ENCODE measurements around the gene LRRC23.

Gene LRRC23

DNA sequence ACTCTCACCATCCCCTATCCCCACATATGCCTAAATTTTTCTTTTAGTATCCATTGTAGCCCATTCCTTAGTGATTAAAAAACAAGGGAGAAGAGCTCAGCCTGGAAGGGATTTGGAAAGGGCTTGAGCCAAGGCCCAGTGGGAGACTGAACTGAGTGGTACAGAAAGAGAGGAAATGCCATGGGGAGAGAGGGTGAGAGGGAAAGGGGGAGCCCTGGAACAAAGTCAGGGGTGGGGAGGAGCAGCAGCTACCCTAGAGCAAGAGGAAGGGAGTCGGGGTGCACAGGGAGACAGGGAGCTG, 20.6 kb downstream of the LRRC23 start:
- DNase-seq (ENCODE audit: low read depth in 1 of 2, low spot score in 1 of 2): no peak

DNA sequence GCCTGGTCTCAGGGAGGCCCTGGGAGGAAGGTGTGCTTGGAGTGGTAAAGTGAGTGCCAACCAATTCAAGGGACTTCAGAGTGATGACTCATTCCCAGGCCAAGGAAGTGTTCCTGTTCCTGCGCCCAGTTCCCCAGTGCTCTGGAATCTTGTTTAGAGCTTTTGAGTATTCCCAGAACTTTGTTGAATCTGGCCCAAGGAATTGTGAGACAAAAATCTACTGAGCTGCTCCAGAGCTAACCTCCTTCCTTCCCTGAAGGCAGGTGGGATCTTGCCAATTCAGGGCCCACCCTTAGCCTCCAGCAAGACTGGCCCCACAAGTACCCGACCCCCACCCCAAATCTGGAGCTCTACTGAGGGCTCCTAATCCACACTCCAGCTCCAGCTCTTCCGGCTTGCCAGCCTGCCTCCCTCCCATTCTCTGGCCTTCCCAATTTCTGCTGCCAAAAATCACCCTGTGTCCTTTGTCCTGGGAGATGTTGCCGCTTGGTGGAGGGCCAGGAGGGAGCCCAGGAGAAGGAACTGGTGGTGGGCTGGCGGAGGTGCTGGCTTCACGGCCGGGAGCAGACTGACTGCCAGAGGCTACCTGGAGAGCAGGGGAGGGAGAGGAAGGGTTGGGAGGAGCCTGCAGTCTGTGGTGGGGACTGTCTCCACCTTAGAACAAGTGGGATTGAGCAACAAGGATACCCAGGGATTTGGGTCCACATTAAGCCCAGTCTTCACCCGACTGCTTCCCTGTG, 21.1 kb downstream of the LRRC23 start:
- DNase-seq (ENCODE audit: low read depth in 1 of 2, low spot score in 1 of 2): no peak

DNA sequence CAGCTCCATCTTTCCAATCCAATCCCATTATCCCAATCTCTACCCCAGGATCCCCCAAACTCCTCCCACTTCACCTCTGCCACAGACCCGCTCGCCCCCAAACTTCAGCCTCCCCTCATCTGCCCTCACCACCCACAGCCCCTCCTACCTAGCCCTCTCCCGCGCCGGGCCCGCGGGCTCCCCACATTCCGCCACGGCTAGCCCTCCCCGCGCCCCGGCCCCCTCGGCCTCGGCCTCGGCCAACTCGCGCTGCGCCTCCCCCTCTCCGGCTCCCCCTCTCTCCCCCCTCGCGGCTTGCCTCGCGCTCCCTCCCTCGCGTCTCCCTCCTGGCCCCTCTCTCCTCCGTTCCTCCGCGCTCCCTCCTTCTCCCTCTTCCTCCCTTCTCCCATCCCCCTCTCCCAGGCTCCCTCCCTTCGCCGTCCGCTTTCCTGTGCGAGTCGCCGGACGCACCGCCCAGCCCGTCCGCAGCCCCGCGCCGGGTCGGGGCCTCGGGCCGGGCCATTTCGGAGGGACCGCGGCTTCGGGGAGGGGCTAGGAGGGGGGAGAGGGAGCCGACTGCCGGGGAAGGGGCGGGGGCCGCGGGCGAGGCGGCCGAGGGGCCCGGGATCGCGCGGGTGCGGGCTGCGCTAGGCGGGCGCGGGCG, 22.9 kb downstream of the LRRC23 start, which contains the start of gene ATN1:
Gene ATN1, plus strand, starts transcription at position 581 of the 643 bp plus-strand sequence. CDS start 6,043 bp downstream, outside the sequence.
- no peak for DNase-seq (ENCODE audit: low read depth in 1 of 2, low spot score in 1 of 2)

DNA sequence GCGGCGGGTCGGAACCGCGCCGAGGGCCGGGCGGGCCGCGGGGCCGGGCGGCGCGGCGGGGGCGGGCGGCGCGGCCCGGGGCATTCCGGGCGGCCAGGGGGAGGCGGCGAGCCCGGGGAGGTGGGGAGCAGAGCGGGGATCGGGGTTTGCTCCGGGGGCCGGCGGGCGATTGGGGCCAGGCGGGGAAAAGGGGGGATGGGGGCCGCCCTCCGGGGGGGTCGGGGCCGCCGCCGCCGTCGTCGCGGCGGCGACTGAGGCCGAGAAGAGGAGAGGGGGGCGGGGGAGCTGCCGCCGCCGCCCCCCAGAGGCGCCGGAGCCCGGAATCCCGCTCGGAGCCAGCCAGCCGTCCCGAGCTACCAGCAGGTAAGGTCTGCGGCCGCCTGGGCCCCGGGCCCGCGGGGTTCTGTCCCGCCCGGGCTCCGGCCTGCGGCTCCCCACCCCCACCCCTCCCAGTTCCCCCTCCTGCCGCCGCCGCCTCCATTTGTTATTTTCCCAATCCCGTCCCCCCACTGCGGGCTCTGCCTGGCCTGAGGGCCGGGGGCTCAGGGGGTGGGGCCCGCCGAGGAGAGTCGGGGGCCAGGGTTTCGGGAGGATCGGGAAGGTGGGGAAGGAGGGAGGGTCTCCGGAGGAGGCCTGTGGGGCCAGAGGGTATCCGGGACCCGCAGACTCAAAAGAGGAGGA, 23.5 kb downstream of the LRRC23 start:
- DNase-seq (ENCODE audit: low read depth in 1 of 2, low spot score in 1 of 2): no peak

DNA sequence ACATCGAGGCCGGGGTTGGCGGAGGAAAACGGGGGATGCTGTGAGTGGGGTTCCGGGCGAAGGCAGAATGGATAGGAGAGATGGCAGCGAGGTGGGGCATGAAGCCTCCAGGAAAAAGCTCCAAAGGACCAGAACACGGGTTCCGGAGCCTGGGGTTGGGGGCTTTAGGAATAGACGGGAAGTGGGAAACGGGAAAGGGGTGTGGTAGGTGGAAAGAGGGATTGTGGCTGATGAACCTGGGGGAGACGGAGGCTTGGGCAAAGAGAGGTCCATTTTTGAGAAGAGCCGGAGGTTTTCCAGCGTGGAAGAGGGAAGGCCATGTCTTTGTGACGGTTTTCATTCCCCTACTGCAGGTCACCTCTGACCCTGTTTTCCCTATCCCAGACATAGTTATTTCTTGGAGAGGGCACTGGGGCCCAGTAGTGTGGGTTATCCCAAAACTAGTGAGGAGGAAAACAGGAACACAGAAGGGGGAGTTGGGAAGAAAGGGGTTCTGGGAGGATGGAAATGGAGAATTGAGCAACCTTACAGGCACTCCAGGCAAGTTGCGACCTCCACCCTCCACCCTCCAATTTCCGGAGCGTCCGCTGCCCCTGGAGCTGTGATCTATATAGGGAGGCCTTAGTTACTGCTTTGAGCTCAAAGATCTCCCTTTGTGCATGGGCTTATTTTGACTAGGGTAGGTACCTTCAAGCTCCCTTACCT, 24.2 kb downstream of the LRRC23 start:
- DNase-seq (ENCODE audit: low read depth in 1 of 2, low spot score in 1 of 2): no peak

DNA sequence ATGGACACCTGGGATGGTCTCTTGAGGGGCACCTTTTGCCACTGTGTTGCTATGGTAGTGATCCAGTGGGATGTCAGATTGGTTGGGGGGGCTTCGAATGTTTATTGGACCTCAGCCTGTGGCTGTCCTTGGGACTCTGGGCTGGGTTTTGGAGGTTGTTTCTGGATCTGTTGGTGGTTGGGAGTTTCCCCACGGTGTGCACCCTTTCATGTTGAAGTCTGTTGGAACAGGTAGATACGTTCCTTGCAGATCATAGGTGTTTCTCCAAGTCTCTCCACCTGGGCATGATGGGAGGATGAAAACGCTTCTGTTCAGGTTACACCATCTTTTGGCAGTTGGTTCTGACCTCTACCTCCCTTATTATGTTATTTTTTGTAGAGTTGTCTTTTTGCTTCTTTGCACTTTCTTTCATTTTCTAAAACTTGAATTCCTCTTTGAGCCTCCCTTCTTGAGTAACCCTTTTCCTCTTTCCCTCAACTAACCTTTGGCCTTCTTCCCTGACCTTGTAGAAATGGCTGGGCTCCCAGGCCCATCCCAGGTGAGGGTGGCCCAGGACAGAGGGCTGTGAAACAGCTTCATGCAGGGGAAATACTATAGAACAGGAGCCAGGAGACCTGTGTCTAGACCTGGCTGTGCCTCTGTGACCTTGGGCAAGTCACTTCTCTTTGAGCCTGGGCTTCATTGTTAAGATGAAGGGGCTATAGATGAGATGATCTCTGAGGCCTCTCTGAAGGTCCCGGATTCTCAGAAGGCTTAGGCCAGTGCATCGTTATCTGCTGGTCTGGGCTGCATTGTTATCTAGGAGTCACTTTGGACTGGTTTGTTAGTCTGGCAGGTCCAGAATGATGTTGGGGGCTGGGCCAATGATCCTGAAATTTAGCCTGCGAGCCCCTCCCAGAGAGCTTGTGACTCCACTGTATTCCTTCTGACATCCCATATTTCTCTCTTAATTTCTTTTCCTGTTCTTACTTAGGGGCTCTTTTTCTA, 25.1 kb downstream of the LRRC23 start:
- no peak for DNase-seq (ENCODE audit: low read depth in 1 of 2, low spot score in 1 of 2)

DNA sequence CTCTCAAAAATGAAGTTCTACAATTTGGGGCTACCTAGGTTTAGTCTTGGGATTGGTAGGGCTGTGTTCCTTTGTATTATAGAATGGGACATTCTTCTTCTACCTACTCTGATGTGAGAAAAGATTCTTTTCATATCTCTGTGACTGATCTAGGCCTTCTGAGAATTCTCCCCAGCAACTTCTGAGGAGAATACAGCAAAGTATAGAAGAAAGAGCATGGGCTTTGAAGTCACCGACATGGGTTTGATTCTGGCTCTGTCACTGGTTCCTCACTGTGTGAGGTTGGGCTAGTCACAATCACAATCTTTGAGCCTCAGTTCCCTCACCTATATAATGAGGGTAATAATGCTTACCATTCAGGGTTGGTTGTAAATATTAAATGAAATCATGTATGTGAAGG, 28.1 kb downstream of the LRRC23 start:
- DNase-seq (ENCODE audit: low read depth in 1 of 2, low spot score in 1 of 2): no peak

DNA sequence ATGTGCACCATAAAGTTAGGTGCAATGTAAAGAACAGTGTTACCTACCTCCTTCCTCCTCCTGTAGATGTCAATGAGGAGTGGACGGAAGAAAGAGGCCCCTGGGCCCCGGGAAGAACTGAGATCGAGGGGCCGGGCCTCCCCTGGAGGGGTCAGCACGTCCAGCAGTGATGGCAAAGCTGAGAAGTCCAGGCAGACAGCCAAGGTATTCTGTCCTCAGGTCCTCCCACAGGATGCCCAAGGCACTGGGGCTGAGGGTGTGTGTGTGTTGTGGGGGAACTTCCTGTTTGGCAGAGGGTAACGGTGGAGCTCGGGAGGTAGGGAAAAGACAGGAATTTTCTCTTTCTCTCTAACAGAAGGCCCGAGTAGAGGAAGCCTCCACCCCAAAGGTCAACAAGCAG, 29.5 kb downstream of the LRRC23 start:
- no peak for DNase-seq (ENCODE audit: low read depth in 1 of 2, low spot score in 1 of 2)

DNA sequence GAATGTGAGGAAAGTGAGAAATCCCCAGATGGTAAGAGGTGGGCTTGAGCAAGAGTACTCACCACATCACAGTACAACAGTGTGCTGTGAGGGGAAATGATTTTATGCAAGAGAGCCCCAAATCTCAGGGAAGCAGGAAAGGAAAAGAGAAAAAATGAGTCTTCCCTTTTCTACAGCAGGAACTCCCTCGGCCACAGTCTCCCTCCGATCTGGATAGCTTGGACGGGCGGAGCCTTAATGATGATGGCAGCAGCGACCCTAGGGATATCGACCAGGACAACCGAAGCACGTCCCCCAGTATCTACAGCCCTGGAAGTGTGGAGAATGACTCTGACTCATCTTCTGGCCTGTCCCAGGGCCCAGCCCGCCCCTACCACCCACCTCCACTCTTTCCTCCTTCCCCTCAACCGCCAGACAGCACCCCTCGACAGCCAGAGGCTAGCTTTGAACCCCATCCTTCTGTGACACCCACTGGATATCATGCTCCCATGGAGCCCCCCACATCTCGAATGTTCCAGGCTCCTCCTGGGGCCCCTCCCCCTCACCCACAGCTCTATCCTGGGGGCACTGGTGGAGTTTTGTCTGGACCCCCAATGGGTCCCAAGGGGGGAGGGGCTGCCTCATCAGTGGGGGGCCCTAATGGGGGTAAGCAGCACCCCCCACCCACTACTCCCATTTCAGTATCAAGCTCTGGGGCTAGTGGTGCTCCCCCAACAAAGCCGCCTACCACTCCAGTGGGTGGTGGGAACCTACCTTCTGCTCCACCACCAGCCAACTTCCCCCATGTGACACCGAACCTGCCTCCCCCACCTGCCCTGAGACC, 31.0 kb downstream of the LRRC23 start:
- DNase-seq (ENCODE audit: low read depth in 1 of 2, low spot score in 1 of 2): no peak

DNA sequence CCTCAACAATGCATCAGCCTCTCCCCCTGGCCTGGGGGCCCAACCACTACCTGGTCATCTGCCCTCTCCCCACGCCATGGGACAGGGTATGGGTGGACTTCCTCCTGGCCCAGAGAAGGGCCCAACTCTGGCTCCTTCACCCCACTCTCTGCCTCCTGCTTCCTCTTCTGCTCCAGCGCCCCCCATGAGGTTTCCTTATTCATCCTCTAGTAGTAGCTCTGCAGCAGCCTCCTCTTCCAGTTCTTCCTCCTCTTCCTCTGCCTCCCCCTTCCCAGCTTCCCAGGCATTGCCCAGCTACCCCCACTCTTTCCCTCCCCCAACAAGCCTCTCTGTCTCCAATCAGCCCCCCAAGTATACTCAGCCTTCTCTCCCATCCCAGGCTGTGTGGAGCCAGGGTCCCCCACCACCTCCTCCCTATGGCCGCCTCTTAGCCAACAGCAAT, 31.6 kb downstream of the LRRC23 start:
- DNase-seq (ENCODE audit: low read depth in 1 of 2, low spot score in 1 of 2): no peak

DNA sequence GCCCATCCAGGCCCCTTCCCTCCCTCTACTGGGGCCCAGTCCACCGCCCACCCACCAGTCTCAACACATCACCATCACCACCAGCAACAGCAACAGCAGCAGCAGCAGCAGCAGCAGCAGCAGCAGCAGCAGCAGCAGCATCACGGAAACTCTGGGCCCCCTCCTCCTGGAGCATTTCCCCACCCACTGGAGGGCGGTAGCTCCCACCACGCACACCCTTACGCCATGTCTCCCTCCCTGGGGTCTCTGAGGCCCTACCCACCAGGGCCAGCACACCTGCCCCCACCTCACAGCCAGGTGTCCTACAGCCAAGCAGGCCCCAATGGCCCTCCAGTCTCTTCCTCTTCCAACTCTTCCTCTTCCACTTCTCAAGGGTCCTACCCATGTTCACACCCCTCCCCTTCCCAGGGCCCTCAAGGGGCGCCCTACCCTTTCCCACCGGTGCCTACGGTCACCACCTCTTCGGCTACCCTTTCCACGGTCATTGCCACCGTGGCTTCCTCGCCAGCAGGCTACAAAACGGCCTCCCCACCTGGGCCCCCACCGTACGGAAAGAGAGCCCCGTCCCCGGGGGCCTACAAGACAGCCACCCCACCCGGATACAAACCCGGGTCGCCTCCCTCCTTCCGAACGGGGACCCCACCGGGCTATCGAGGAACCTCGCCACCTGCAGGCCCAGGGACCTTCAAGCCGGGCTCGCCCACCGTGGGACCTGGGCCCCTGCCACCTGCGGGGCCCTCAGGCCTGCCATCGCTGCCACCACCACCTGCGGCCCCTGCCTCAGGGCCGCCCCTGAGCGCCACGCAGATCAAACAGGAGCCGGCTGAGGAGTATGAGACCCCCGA, 32.2 kb downstream of the LRRC23 start:
- DNase-seq (ENCODE audit: low read depth in 1 of 2, low spot score in 1 of 2): peak in 1 of 2 donors; percentile 51

DNA sequence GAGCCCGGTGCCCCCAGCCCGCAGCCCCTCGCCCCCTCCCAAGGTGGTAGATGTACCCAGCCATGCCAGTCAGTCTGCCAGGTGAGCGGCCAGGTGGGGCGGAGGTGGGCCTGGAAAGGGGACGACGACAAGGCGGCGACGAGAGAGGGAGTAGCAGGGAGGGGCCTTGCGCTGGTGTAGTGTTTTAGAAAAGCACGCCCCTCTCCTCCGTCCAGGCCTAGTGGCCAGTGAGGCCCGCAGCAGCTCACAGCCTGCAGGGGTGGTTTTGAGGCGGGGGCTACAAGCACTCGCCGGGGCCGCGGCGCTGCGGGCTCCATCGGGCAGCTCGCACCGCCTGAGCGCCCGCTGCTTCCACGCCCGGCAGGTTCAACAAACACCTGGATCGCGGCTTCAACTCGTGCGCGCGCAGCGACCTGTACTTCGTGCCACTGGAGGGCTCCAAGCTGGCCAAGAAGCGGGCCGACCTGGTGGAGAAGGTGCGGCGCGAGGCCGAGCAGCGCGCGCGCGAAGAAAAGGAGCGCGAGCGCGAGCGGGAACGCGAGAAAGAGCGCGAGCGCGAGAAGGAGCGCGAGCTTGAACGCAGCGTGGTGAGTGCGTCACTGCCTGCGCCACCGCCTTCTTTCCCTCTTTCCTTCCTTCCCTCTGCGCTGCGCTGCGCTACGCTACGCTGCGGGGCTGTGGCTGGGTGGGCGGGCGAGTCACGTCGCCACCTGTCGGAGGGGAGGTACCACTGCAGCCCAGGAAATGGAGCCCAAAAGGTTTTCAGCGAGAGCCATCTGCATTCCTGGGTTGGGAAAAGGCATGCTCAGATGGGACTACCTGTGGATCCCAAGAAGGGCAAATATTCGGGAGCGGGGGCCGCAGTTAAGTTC, 33.1 kb downstream of the LRRC23 start:
- peak; percentile 86 to 91 for DNase-seq (ENCODE audit: low read depth in 1 of 2, low spot score in 1 of 2)

DNA sequence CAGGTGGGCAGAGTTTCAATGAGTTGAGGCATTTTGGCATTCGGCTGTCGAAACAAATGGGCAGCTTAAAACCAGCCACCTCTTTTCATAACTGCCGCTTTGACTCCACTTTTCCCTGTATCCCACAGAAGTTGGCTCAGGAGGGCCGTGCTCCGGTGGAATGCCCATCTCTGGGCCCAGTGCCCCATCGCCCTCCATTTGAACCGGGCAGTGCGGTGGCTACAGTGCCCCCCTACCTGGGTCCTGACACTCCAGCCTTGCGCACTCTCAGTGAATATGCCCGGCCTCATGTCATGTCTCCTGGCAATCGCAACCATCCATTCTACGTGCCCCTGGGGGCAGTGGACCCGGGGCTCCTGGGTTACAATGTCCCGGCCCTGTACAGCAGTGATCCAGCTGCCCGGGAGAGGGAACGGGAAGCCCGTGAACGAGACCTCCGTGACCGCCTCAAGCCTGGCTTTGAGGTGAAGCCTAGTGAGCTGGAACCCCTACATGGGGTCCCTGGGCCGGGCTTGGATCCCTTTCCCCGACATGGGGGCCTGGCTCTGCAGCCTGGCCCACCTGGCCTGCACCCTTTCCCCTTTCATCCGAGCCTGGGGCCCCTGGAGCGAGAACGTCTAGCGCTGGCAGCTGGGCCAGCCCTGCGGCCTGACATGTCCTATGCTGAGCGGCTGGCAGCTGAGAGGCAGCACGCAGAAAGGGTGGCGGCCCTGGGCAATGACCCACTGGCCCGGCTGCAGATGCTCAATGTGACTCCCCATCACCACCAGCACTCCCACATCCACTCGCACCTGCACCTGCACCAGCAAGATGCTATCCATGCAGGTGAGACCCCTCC, 34.0 kb downstream of the LRRC23 start:
- no peak for DNase-seq (ENCODE audit: low read depth in 1 of 2, low spot score in 1 of 2)

DNA sequence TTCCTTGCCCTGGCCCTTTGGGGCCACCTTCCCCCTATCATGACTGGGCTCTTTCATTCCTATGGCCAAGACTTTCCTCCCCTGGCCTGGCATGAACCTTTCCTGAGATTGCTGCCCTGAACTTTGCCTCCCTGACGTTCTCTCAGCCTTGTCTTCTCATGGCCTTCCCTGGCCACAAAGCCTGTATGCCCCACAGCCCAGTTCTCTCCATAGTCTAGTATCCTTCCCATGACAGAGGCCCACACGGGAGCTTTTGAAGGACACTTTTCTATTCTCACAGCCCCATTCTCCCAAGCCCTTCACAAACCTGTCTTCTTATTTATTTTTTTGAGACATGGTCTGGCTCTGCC, 34.5 kb downstream of the LRRC23 start:
- DNase-seq (ENCODE audit: low read depth in 1 of 2, low spot score in 1 of 2): no peak

DNA sequence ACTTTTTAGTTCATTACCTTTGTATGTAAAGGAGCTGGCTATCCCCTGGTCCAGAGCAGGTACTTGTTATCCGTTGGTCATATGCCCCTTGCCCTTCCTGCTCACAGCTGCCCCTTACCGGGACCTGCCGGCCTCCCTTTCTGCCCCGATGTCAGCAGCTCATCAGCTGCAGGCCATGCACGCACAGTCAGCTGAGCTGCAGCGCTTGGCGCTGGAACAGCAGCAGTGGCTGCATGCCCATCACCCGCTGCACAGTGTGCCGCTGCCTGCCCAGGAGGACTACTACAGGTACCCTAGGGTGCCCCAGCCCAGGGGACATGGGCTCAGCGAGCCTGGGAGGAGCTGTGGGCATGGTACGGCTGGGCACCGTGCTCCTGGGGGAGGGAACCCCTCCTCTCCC, 36.6 kb downstream of the LRRC23 start:
- DNase-seq (ENCODE audit: low read depth in 1 of 2, low spot score in 1 of 2): no peak

DNA sequence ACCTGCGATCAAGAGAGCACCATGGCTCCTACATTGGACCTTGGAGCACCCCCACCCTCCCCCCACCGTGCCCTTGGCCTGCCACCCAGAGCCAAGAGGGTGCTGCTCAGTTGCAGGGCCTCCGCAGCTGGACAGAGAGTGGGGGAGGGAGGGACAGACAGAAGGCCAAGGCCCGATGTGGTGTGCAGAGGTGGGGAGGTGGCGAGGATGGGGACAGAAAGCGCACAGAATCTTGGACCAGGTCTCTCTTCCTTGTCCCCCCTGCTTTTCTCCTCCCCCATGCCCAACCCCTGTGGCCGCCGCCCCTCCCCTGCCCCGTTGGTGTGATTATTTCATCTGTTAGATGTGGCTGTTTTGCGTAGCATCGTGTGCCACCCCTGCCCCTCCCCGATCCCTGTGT, 37.2 kb downstream of the LRRC23 start:
- no peak for DNase-seq (ENCODE audit: low read depth in 1 of 2, low spot score in 1 of 2)

DNA sequence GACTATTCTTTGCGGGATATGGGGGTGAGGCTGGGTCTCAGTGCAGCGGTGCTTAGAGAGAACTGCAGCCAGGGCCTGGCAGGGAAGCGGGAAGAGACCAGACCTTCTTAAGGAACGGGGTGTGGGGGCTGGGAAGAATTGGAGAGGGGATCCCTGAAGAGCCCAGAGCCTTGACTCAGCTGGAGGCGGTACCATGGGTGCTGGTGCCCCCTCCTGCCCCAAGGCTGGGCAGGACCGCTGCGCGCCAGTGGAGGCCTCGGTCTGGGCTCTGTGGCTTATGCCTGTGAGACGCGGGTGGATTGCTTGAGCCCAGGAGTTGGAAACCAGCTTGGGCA, 37.7 kb downstream of the LRRC23 start:
- DNase-seq (ENCODE audit: low read depth in 1 of 2, low spot score in 1 of 2): no peak
